B cell (primary cell): ENCODE results near the gene ANKS1A. TPM values are rescaled to one million over a fixed set of nuclear protein-coding genes. Genes with fewer than 3 reads are reported as not detected.

Experiments
- ATAC-seq: fragments of 200-7000 bp; cut with Tn5 transposase; one replicate; pipeline ENCODE4 v1.10.0; 2021; ENCODE audit warnings: low read depth, mild to moderate bottlenecking, moderate number of reproducible peaks, moderate library complexity
- CTCF ChIA-PET: fragments of 350-600 bp; sonication (Branson Sonifier 250); formaldehyde crosslinking; loops from one replicate; lab custom pipeline; 2021; ENCODE audit warnings: antibody characterized with exemption, inconsistent platforms; lab: Charles Lee
- POLR2A ChIA-PET: fragments of 350-600 bp; sonication (Branson Sonifier 250); formaldehyde crosslinking; loops from one replicate; lab custom pipeline; 2021; ENCODE audit warnings: antibody characterized with exemption; lab: Charles Lee
- DNase-seq: peaks from one replicate; pipeline ENCODE4 v3.0.0; 2013
- H2AFZ ChIP-seq: 2 replicates; pipeline ENCODE4 v1.6.1; 2012; ENCODE audit warnings: mild to moderate bottlenecking, low read depth, low read length; ENCODE audit not compliant: insufficient read depth, poor library complexity, severe bottlenecking
- H3K27ac ChIP-seq, 2 donors: 1 replicate in 1 of 2; 2 replicates in 1 of 2; pipeline ENCODE4 v1.5.1; 2012 to 2013; ENCODE audit warnings: low read length in 2 of 2, mild to moderate bottlenecking in 2 of 2, moderate library complexity in 1 of 2
- H3K27me3 ChIP-seq, 4 experiments: fragments of 200-600 bp in 1 of 4; sonication (generic) in 1 of 4; replicated peaks in 1 of 4; 1 replicate in 2 of 4; 2 replicates in 2 of 4; pipeline versions ENCODE4 v1.6.1 to v1.7.0; 2013 to 2016; ENCODE audit warnings: low read length in 3 of 4, mild to moderate bottlenecking in 2 of 4, mixed read lengths in 1 of 4, moderate library complexity in 1 of 4; ENCODE audit not compliant: insufficient read depth in 4 of 4, control insufficient read depth in 3 of 4; ENCODE audit errors: control extremely low read depth in 1 of 4
- H3K36me3 ChIP-seq, 2 experiments: replicated peaks in 1 of 2; 1 replicate in 1 of 2; 2 replicates in 1 of 2; pipeline versions ENCODE4 v1.6.1 to v1.7.1; 2013; ENCODE audit warnings: low read length in 1 of 2; ENCODE audit not compliant: insufficient read depth in 2 of 2, control insufficient read depth in 1 of 2; ENCODE audit errors: control extremely low read depth in 1 of 2, extremely low read depth in 1 of 2
- H3K4me1 ChIP-seq, 2 donors: fragments of 200-600 bp in 1 of 2; sonication (generic) in 1 of 2; 1 replicate in 1 of 2; 2 replicates in 1 of 2; pipeline versions ENCODE4 v1.5.1 to v1.6.1; 2013 to 2017; ENCODE audit warnings: low read length in 2 of 2; ENCODE audit not compliant: control insufficient read depth in 2 of 2, insufficient read depth in 2 of 2
- H3K4me2 ChIP-seq: replicated peaks from 2 replicates; pipeline ENCODE3; 2012; ENCODE audit warnings: mild to moderate bottlenecking, low read depth, low read length; ENCODE audit not compliant: poor library complexity, severe bottlenecking
- H3K4me3 ChIP-seq, 5 experiments: fragments of 200-600 bp in 1 of 5; sonication (generic) in 1 of 5; 1 replicate in 3 of 5; 2 replicates in 2 of 5; pipeline versions ENCODE4 v1.5.1 to v1.7.0; 2011 to 2016; ENCODE audit warnings: low read length in 4 of 5, mild to moderate bottlenecking in 4 of 5, low read depth in 2 of 5, control low read depth in 1 of 5, moderate library complexity in 1 of 5; ENCODE audit not compliant: insufficient read depth in 1 of 5; ENCODE audit errors: control extremely low read depth in 1 of 5, extremely low read depth in 1 of 5
- H3K79me2 ChIP-seq: fragments of 200-600 bp; sonication (generic); one replicate; pipeline ENCODE4 v1.6.0; 2016; ENCODE audit warnings: low read length; ENCODE audit not compliant: control insufficient read depth, insufficient read depth
- H3K9ac ChIP-seq: fragments of 200-600 bp; sonication (generic); 2 replicates; pipeline ENCODE4 v1.6.1; 2017; ENCODE audit warnings: mild to moderate bottlenecking, low read length, moderate library complexity
- H3K9me3 ChIP-seq, 3 donors: one replicate each; pipeline versions ENCODE4 v1.6.1 to v1.7.1; 2013; ENCODE audit warnings: low read length in 2 of 3; ENCODE audit not compliant: control insufficient read depth in 2 of 3, insufficient read depth in 1 of 3; ENCODE audit errors: control extremely low read depth in 1 of 3
- H4K20me1 ChIP-seq: 2 replicates; pipeline ENCODE4 v1.6.0; 2012; ENCODE audit warnings: mild to moderate bottlenecking, low read length; ENCODE audit not compliant: insufficient read depth, control insufficient read depth, poor library complexity, severe bottlenecking
- H3K27ac Mint-ChIP-seq: one replicate; pipeline ENCODE4 v1.8.0; 2021; ENCODE audit warnings: mixed read lengths
- H3K27me3 Mint-ChIP-seq: one replicate; pipeline ENCODE4 v1.8.0; 2021; ENCODE audit warnings: mixed read lengths
- H3K4me1 Mint-ChIP-seq: one replicate; pipeline ENCODE4 v1.8.0; 2021; ENCODE audit warnings: mixed read lengths
- H3K4me3 Mint-ChIP-seq: one replicate; pipeline ENCODE4 v1.8.0; 2021; ENCODE audit warnings: mixed read lengths
- H3K9me3 Mint-ChIP-seq: one replicate; pipeline ENCODE4 v1.8.0; 2022; ENCODE audit warnings: mixed read lengths; ENCODE audit not compliant: insufficient read depth
- CTCF ChIP-seq: fragments of 200-600 bp; IDR thresholded peaks from one replicate; pipeline ENCODE4 v1.8.0; 2022; ENCODE audit warnings: antibody characterized with exemption, mild to moderate bottlenecking
- EZH2 ChIP-seq: IDR thresholded peaks from 2 replicates; pipeline ENCODE4 v1.6.1; 2012; ENCODE audit warnings: borderline replicate concordance, low read depth, mild to moderate bottlenecking, moderate library complexity, low read length; ENCODE audit not compliant: insufficient read depth, poor library complexity, severe bottlenecking
- WGBS: methylation state at CpG from one replicate; pipeline ENCODE4 v1.1.5; 2013; ENCODE audit warnings: missing lambda C conversion rate; ENCODE audit not compliant: insufficient coverage; 5-methylcytosine and 5-hydroxymethylcytosine counted together
- intact Hi-C: fragments of 100-400 bp; cut with micrococcal nuclease; formaldehyde crosslinking; loops from one replicate; pipeline ENCODE4 v1.10.0; 2022
- polyA plus RNA-seq: library from polyadenylated mRNA; depleted of rRNA; stranded (reverse); fragments of >200 nt; gene quantifications from 2 replicates; pipeline ENCODE4 v1.2.3, GENCODE V29; 2012
- total RNA-seq, 2 donors: library from RNA; stranded (reverse); fragments of 120-200 nt in 1 of 2; gene quantifications; 1 replicate in 1 of 2; 2 replicates in 1 of 2; pipeline versions ENCODE4 v1.2.3 to v1.2.4, GENCODE V29; 2013 to 2022

The ANKS1A gene
- total and polyA plus RNA-seq, 2 donors (not counting 1 experiment from before 2014, with no cell fraction given): 3.4 to 19.7 TPM

GRCh38 chr6:34855463-34855862, 33.6 kb upstream of the ANKS1A start:
- no peak for ATAC-seq
- no peaks in the 10 kb centered on the region for H3K9me3 Mint-ChIP-seq
- H3K36me3 ChIP-seq: peaks cover 11 to 67% of the 10 kb centered on the region in 2 experiments
- no peaks in the 10 kb centered on the region for H3K4me1 Mint-ChIP-seq
- no peak overlapping the region for H3K4me2 ChIP-seq
- no peaks in the 10 kb centered on the region for H3K27me3 Mint-ChIP-seq
- CTCF ChIA-PET: no interaction called here
- H3K4me3 Mint-ChIP-seq: no peak overlapping the region
- 100% methylated on average over 5 of the region's 7 CpGs for WGBS
- no peaks in the 10 kb centered on the region for H3K9me3 ChIP-seq
- no peak for DNase-seq
- POLR2A ChIA-PET: interaction anchor here (0.5 kb wide), 1 partner anchor 91 kb away, joined by 3 read pairs; no protein-coding TSS in a partner anchor
- no peaks in the 10 kb centered on the region for H4K20me1 ChIP-seq
- intact Hi-C loops: no loop called here
- no peak overlapping the region for H3K4me3 ChIP-seq
- H3K9ac ChIP-seq: no peak overlapping the region
- no peak overlapping the region for H3K27ac Mint-ChIP-seq
- no peak for TF ChIP-seq EZH2
- H3K27ac ChIP-seq: no peak overlapping the region
- peaks cover 4% of the 10 kb centered on the region for H3K79me2 ChIP-seq
- H3K4me1 ChIP-seq: no peaks in the 10 kb centered on the region
- no peaks in the 10 kb centered on the region for H3K27me3 ChIP-seq
- H2AFZ ChIP-seq: no peak overlapping the region

- no peaks in the 10 kb centered on the region for H4K20me1 ChIP-seq
- intact Hi-C loops: no loop called here
- H3K4me3 ChIP-seq: no peak overlapping the region
- no peaks in the 10 kb centered on the region for H3K4me1 ChIP-seq
- no peak overlapping the region for H3K9ac ChIP-seq
- H3K79me2 ChIP-seq: no peaks in the 10 kb centered on the region
- ATAC-seq (no peak), DNase-seq (no peak)
- Mint-ChIP-seq H3K4me1 (no peaks in the 10 kb centered on the region), H3K27me3 (no peaks in the 10 kb centered on the region), H3K4me3 (no peak overlapping the region), H3K9me3 (no peaks in the 10 kb centered on the region), H3K27ac (no peak overlapping the region)
- no peaks in the 10 kb centered on the region for H3K9me3 ChIP-seq
- 100% methylated on average over 7 of the region's 7 CpGs for WGBS
- H3K27me3 ChIP-seq: no peaks in the 10 kb centered on the region
- peaks cover 11 to 68% of the 10 kb centered on the region in 2 experiments for H3K36me3 ChIP-seq
- H3K27ac ChIP-seq: no peak overlapping the region
- H2AFZ ChIP-seq: no peak overlapping the region
- H3K4me2 ChIP-seq: no peak overlapping the region
- ChIA-PET CTCF (no interaction called here), POLR2A (no interaction called here)
- no peak for TF ChIP-seq CTCF
- no peak for TF ChIP-seq EZH2
Observed at GRCh38 chr6:34858681-34859080, 30.4 kb upstream of the ANKS1A start.
